H1 (cell line): ENCODE results near the gene DYSF.

ENCODE experiments used
- CBX5 ChIP-seq: fragments of 300-800, 300-1000 bp; sonication (generic); IDR thresholded peaks from 2 replicates; pipeline ENCODE4 v1.7.1; 2016; ENCODE audit warnings: antibody characterized with exemption, low read length, low read depth
- CEBPB ChIP-seq: IDR thresholded peaks from 2 replicates; pipeline ENCODE4 v1.6.1; 2012; ENCODE audit warnings: low read depth, low read length
- EGR1 ChIP-seq: IDR thresholded peaks from 2 replicates; pipeline ENCODE4 v1.6.1; 2011; ENCODE audit warnings: low read depth, low read length, borderline replicate concordance
- RAD21 ChIP-seq, 2 experiments: IDR thresholded peaks in 1 of 2; conservative IDR thresholded peaks in 1 of 2; 2 replicates each; pipeline ENCODE4 v1.6.1; 2011; ENCODE audit warnings: low read depth in 2 of 2, low read length in 2 of 2, improper control_type of control experiment in 1 of 2, inconsistent platforms in 1 of 2, mild to moderate bottlenecking in 1 of 2, moderate library complexity in 1 of 2
- TF ChIP-seq, protein P1 (sequence below), 3 experiments: IDR thresholded peaks; 1 replicate in 2 of 3; 2 replicates in 1 of 3; pipeline versions ENCODE4 v1.5.1 to v1.6.1; 2011; ENCODE audit warnings: low read length in 3 of 3, mild to moderate bottlenecking in 3 of 3, inconsistent platforms in 2 of 3, low read depth in 1 of 3, moderate library complexity in 1 of 3; ENCODE audit not compliant: insufficient read depth in 1 of 3; ENCODE audit errors: control extremely low read depth in 1 of 3
- TF ChIP-seq, protein P2 (sequence below): fragments of 300-600 bp; sonication (generic); IDR thresholded peaks from 2 replicates; pipeline ENCODE4 v1.7.1; 2012; ENCODE audit warnings: low read length, moderate library complexity, mild to moderate bottlenecking, inconsistent platforms; ENCODE audit not compliant: insufficient replicate concordance

DNA sequence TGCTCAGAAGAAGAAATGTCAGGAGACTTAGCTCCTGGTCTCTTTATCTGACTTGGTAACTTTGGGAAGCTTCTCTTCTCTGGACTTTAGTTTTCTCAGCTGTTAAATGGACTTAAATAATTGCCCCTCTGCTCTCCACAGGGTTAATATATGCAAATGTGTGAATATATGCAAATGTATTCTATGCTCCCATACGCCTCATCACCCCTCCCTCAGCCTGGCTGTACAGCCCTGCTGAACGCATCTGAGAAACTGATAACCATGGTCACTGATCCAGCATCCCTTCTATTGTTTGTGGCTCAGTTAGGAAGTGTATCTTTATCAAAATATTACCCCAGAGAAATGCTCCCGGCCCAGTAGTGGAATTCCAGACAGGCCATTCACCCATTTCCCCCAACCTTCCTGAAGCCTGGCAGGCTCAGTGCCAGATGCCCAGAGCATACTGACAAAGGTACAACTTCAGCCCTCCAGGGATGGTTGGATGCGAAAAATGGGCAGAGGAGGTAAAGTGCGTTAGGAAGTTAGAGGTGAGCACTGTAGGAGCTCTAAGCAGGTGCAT lies 103.4 kb downstream of the DYSF start:
- no peak for TF ChIP-seq RAD21 (IDR thresholded peaks at IDR 0.05 in 1 of 2, conservative IDR thresholded peaks at IDR 0.05 in 1 of 2; ENCODE audit: low read depth in 2 of 2, low read length in 2 of 2)
- no peak for TF ChIP-seq CBX5
- TF ChIP-seq, protein P1, sequence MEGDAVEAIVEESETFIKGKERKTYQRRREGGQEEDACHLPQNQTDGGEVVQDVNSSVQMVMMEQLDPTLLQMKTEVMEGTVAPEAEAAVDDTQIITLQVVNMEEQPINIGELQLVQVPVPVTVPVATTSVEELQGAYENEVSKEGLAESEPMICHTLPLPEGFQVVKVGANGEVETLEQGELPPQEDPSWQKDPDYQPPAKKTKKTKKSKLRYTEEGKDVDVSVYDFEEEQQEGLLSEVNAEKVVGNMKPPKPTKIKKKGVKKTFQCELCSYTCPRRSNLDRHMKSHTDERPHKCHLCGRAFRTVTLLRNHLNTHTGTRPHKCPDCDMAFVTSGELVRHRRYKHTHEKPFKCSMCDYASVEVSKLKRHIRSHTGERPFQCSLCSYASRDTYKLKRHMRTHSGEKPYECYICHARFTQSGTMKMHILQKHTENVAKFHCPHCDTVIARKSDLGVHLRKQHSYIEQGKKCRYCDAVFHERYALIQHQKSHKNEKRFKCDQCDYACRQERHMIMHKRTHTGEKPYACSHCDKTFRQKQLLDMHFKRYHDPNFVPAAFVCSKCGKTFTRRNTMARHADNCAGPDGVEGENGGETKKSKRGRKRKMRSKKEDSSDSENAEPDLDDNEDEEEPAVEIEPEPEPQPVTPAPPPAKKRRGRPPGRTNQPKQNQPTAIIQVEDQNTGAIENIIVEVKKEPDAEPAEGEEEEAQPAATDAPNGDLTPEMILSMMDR (IDR thresholded peaks at IDR 0.05; ENCODE audit: control extremely low read depth in 1 of 3, insufficient read depth in 1 of 3, low read depth in 1 of 3, low read length in 3 of 3), result no peak
- TF ChIP-seq CEBPB, result no peak
- TF ChIP-seq EGR1, result no peak
- TF ChIP-seq, protein P2, sequence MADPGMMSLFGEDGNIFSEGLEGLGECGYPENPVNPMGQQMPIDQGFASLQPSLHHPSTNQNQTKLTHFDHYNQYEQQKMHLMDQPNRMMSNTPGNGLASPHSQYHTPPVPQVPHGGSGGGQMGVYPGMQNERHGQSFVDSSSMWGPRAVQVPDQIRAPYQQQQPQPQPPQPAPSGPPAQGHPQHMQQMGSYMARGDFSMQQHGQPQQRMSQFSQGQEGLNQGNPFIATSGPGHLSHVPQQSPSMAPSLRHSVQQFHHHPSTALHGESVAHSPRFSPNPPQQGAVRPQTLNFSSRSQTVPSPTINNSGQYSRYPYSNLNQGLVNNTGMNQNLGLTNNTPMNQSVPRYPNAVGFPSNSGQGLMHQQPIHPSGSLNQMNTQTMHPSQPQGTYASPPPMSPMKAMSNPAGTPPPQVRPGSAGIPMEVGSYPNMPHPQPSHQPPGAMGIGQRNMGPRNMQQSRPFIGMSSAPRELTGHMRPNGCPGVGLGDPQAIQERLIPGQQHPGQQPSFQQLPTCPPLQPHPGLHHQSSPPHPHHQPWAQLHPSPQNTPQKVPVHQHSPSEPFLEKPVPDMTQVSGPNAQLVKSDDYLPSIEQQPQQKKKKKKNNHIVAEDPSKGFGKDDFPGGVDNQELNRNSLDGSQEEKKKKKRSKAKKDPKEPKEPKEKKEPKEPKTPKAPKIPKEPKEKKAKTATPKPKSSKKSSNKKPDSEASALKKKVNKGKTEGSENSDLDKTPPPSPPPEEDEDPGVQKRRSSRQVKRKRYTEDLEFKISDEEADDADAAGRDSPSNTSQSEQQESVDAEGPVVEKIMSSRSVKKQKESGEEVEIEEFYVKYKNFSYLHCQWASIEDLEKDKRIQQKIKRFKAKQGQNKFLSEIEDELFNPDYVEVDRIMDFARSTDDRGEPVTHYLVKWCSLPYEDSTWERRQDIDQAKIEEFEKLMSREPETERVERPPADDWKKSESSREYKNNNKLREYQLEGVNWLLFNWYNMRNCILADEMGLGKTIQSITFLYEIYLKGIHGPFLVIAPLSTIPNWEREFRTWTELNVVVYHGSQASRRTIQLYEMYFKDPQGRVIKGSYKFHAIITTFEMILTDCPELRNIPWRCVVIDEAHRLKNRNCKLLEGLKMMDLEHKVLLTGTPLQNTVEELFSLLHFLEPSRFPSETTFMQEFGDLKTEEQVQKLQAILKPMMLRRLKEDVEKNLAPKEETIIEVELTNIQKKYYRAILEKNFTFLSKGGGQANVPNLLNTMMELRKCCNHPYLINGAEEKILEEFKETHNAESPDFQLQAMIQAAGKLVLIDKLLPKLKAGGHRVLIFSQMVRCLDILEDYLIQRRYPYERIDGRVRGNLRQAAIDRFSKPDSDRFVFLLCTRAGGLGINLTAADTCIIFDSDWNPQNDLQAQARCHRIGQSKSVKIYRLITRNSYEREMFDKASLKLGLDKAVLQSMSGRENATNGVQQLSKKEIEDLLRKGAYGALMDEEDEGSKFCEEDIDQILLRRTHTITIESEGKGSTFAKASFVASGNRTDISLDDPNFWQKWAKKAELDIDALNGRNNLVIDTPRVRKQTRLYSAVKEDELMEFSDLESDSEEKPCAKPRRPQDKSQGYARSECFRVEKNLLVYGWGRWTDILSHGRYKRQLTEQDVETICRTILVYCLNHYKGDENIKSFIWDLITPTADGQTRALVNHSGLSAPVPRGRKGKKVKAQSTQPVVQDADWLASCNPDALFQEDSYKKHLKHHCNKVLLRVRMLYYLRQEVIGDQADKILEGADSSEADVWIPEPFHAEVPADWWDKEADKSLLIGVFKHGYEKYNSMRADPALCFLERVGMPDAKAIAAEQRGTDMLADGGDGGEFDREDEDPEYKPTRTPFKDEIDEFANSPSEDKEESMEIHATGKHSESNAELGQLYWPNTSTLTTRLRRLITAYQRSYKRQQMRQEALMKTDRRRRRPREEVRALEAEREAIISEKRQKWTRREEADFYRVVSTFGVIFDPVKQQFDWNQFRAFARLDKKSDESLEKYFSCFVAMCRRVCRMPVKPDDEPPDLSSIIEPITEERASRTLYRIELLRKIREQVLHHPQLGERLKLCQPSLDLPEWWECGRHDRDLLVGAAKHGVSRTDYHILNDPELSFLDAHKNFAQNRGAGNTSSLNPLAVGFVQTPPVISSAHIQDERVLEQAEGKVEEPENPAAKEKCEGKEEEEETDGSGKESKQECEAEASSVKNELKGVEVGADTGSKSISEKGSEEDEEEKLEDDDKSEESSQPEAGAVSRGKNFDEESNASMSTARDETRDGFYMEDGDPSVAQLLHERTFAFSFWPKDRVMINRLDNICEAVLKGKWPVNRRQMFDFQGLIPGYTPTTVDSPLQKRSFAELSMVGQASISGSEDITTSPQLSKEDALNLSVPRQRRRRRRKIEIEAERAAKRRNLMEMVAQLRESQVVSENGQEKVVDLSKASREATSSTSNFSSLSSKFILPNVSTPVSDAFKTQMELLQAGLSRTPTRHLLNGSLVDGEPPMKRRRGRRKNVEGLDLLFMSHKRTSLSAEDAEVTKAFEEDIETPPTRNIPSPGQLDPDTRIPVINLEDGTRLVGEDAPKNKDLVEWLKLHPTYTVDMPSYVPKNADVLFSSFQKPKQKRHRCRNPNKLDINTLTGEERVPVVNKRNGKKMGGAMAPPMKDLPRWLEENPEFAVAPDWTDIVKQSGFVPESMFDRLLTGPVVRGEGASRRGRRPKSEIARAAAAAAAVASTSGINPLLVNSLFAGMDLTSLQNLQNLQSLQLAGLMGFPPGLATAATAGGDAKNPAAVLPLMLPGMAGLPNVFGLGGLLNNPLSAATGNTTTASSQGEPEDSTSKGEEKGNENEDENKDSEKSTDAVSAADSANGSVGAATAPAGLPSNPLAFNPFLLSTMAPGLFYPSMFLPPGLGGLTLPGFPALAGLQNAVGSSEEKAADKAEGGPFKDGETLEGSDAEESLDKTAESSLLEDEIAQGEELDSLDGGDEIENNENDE, result no peak
